Activated CD8-positive, alpha-beta memory T cell treated with anti-CD3 and anti-CD28 coated beads, Interleukin-2, amount 50 U/mL, for 24 hours (primary cell): ENCODE data around the gene SMIM44.
"Not testable (repeated sequence)": the region's sequence is repeated elsewhere in the genome, so short reads cannot be mapped to it uniquely, and the experiment has no call there.

Experiments used
- DNase-seq: peaks from one replicate; pipeline ENCODE4 v3.0.0-alpha.2; 2020; ENCODE audit errors: extremely low read depth

Gene SMIM44

GRCh38 chr19:3457528-3458228 lies 25.6 kb downstream of the SMIM44 start:
- no peak for DNase-seq

GRCh38 chr19:3456925-3457527 lies 26.2 kb downstream of the SMIM44 start:
- no peak for DNase-seq

GRCh38 chr19:3455960-3456601 lies 27.2 kb downstream of the SMIM44 start:
- no peak for DNase-seq

GRCh38 chr19:3455393-3455955 lies 27.8 kb downstream of the SMIM44 start:
- DNase-seq: no peak

GRCh38 chr19:3454656-3455392 lies 28.4 kb downstream of the SMIM44 start:
- DNase-seq: no peak

GRCh38 chr19:3453840-3454239 lies 29.4 kb downstream of the SMIM44 start:
- DNase-seq: no peak

- DNase-seq: not testable (repeated sequence)
Observed at GRCh38 chr19:3452942-3453214, 30.4 kb downstream of the SMIM44 start.

GRCh38 chr19:3452171-3452941 lies 30.9 kb downstream of the SMIM44 start:
- no peak for DNase-seq

- DNase-seq: no peak
Observed at GRCh38 chr19:3451451-3451866, 31.8 kb downstream of the SMIM44 start.

- DNase-seq: no peak
Observed at GRCh38 chr19:3450796-3451411, 32.3 kb downstream of the SMIM44 start.

GRCh38 chr19:3448616-3449334 lies 34.5 kb downstream of the SMIM44 start:
- no peak for DNase-seq

- not testable (repeated sequence) for DNase-seq
Observed at GRCh38 chr19:3446657-3447056, 36.6 kb downstream of the SMIM44 start.

- DNase-seq: no peak
Observed at GRCh38 chr19:3444695-3445234, 38.5 kb downstream of the SMIM44 start.

- no peak for DNase-seq
Observed at GRCh38 chr19:3443840-3444694, 39.2 kb downstream of the SMIM44 start.

- no peak for DNase-seq
Observed at GRCh38 chr19:3442487-3443071, 40.7 kb downstream of the SMIM44 start.

- DNase-seq: no peak
Observed at GRCh38 chr19:3441986-3442329, 41.3 kb downstream of the SMIM44 start.

- DNase-seq: no peak
Observed at GRCh38 chr19:3441089-3441985, 41.9 kb downstream of the SMIM44 start.

- no peak for DNase-seq
Observed at GRCh38 chr19:3440082-3440481, 43.2 kb downstream of the SMIM44 start.
